Activated gamma-delta T cell treated with anti-CD3 and anti-CD28 coated beads, Interleukin-2, amount 50 U/mL, for 16 hours (primary cell): ENCODE measurements around the gene MX1.
"Not testable (repeated sequence)": the region's sequence is repeated elsewhere in the genome, so short reads cannot be mapped to it uniquely, and the experiment has no call there.

Experiments
- DNase-seq: peaks from one replicate; pipeline ENCODE4 v3.0.0-alpha.2; 2020; ENCODE audit warnings: low read depth

MX1 gene

GRCh38 chr21:41407541-41408460, 18.2 kb upstream of the MX1 start:
- no peak for DNase-seq

- no peak for DNase-seq
Measured at GRCh38 chr21:41410361-41410760, 15.7 kb upstream of the MX1 start.

GRCh38 chr21:41410767-41411448, 15.1 kb upstream of the MX1 start:
- no peak for DNase-seq

- no peak for DNase-seq
Measured at GRCh38 chr21:41411449-41412089, 14.5 kb upstream of the MX1 start.

GRCh38 chr21:41417505-41417904, 8.5 kb upstream of the MX1 start:
- DNase-seq, result not testable (repeated sequence)

- DNase-seq, result no peak
Measured at GRCh38 chr21:41418393-41418792, 7.6 kb upstream of the MX1 start.

GRCh38 chr21:41418956-41419680, 6.9 kb upstream of the MX1 start:
- DNase-seq, result no peak

GRCh38 chr21:41419921-41420862, 5.8 kb upstream of the MX1 start:
- DNase-seq, result peak; percentile 27

- not testable (repeated sequence) for DNase-seq
Measured at GRCh38 chr21:41420998-41421397, 5.0 kb upstream of the MX1 start.

- DNase-seq, result no peak
Measured at GRCh38 chr21:41422546-41423304, 3.3 kb upstream of the MX1 start.

- not testable (repeated sequence) for DNase-seq
Measured at GRCh38 chr21:41423305-41423636, 2.8 kb upstream of the MX1 start.

- DNase-seq, result no peak
Measured at GRCh38 chr21:41425588-41425953, 468 bp upstream of the MX1 start.

GRCh38 chr21:41426676-41427404, 801 bp downstream of the MX1 start:
- DNase-seq, result no peak

GRCh38 chr21:41427556-41427955, 1.5 kb downstream of the MX1 start:
- DNase-seq, result no peak

- DNase-seq, result no peak
Measured at GRCh38 chr21:41428311-41428710, 2.3 kb downstream of the MX1 start.

GRCh38 chr21:41428847-41429246, 2.8 kb downstream of the MX1 start:
- DNase-seq, result no peak

GRCh38 chr21:41429305-41429704, 3.3 kb downstream of the MX1 start:
- no peak for DNase-seq

GRCh38 chr21:41429925-41430491, 4.0 kb downstream of the MX1 start:
- no peak for DNase-seq

- DNase-seq, result no peak
Measured at GRCh38 chr21:41431788-41432548, 5.9 kb downstream of the MX1 start.
